GM21423 (cell line): ENCODE data around the gene LRRC42.
"Not testable (repeated sequence)": the region's sequence is repeated elsewhere in the genome, so short reads cannot be mapped to it uniquely, and the experiment has no call there.

Experiments
- ATAC-seq: cut with Tn5 transposase; IDR thresholded peaks from one replicate; pipeline ENCODE4 v1.9.1; 2021; ENCODE audit warnings: mild to moderate bottlenecking, moderate library complexity; ENCODE audit not compliant: unreplicated experiment

The LRRC42 gene

DNA sequence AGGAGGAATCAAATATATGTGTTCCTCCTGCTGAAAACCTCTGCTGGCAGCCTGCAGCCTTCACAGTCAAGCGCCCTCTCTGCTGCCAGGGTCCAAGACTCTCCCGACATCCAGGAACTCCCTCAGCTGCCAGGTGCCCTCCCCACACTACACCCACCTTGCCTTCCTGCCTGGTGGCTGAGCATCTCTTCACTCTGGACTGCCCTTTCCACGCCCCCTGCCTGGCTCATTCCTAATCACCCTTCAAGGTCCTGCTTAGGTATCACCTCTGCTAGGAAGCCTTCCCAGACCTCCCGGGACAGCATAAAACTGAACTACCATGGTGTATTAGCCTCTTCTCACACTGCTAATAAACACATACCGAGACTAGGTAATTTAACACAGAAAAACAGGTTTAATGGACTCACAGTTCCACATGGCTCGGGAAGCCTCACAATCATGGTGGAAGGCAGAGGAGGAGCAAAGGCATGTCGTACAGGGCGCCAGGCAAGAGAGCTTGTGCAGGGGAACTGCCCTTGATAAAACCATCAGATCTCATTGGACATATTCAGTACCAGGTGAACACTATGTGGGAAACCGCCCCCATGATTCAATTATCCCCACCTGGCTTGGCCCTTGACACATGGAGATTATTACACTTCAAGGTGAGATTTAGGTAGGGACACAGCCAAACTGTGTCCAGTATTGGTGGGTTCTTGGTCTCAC, 56.5 kb downstream of the LRRC42 start:
- no peak for ATAC-seq

DNA sequence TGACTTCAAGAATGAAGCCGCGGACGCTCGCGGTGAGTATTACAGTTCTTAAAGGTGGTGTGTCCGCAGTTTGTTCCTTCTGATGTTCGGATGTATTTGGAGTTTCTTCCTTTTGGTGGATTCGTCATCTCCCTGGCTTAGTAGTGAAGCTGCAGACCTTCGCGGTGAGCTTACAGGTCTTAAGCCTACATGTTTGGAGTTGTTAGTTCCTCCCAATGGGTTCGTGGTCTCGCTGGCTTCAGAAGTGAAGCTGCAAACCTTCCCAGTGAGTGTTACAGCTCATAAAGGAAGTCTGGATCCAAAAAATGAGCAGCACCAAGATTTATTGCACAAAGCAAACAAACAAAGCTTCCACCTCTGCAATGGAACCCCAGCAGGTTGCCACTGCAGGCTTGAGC, 57.1 kb downstream of the LRRC42 start:
- no peak for ATAC-seq

DNA sequence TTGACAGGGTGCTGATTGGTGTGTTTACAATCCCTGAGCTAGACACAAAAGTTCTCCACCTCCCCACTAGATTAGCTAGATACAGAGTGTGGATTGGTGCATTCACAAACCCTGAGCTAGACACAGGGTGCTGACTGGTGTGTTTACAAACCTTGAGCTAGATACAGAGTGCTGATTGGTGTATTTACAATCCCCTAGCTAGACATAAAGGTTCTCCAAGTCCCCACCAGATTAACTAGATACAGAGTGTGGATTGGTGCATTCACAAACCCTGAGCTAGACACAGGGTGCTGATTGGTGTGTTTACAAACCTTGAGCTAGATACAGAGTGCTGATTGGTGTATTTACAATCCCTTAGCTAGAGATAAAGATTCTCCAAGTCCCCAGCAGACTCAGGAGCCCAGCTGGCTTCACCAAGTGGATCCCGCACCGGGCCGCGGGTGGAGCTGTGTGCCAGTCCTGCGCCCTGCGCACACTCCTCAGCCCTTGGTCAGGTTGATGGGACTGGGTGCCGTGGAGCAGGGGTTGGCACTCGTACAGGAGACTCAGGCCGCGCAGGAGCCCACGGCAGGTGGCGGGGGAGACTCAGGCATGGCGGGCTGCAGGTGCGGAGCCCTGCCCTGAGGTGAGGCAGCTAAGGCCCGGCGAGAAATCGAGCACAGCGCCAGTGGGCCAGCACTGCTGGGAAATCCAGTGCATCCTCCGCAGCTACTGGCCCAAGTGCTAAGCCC, 57.8 kb downstream of the LRRC42 start:
- not testable (repeated sequence) for ATAC-seq

DNA sequence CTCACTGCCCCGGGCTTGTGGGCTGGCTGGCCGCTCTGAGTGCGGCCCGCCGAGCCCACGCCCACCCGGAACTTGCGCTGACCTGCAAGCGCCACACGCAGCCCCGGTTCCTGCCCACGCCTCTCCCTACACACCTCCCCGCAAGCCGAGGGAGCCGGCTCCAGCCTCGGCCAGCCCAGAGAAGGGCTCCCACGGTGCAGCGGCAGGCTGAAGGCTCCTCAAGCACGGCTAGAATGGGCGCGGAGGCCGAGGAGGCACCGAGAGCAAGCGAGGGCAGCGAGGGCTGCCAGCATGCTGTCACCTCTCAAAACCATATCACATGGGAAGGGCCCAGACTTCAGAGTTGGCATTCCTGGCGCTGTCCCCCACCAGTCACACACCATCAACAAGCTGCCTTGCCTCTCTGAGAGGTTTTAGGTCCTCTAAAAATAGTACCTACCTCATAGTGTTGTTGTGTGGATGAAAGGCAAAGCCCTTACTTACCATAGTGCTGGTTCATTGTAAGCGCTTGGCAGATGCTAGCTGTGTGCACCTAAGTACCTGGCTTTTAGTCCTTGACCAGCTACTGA, 58.4 kb downstream of the LRRC42 start:
- ATAC-seq: no peak

DNA sequence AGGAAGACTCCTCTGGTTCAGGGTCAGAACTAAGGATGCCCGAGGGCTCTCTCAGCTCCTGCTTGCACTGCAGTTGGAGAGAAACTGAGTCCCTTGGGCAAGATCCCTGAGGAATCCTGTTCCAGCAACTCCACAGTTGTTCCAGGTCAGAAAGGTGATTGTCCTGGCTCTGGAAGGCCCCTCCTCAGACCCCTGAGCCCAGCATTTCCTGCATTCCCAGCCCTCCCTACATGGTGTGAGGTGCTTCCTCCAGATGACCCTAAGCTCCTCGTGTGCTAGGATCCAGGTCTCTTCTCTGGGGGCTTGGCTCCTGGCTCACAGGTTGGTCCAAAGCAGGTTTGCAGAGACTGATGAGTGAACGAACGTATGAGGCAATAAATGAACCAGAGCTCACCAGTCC, 60.4 kb downstream of the LRRC42 start:
- ATAC-seq: no peak

DNA sequence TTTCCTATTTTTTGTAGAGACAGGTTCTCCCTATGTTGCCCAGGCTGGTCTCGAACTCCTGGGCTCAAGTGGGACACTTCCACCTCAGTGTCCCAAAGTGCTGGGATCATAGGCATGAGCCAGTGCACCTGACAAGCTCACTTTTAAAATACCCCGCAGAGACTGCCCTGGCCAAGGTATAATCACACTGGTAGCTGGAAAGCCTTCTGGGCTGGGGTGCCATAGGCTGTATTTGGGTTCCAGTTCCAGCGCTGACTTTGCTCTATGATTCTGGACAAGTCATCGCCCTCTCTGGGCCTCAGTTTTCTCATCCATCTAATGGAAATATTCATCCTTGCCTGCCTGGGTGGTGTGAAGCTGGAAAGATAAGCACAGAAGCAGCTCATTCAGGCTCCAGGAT, 61.5 kb downstream of the LRRC42 start:
- no peak for ATAC-seq

DNA sequence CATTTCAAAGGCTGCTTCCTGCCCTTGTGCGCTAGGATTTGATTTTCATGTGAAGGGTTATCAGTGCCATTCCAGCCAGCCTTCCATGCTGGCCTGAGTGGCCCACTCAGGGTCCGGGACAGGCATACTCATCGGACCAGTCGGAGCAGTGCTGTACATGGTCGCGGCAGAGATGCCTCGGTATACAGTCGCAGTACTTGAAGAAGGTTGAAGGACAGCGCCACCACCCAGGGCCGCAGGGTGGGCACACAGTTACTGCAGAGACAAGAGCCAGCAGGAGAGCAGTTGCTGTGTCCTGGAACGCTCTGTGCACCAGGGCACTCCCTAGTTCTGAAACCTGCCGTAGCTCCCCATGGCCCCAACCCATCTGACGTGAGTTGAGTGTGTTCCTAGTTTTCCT, 62.7 kb downstream of the LRRC42 start:
- no peak for ATAC-seq

DNA sequence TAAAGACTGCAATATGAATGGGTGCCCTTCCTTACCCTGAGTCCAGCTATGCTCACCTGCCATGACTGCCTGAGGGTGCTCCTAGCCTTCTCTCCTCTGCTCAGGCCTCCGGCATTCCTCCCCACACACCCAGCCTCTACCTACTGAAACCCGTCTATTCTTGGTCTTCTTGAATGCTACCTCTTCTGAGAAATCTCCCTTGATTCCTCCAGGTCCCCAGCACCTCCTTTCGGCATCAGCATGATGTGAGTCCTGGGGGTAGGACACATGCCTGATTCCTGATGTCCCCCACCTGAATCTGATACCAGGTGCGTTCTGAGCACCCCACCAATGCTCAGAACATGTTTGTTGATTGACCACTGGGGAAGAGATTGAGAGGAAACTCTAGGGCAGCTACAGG, 63.3 kb downstream of the LRRC42 start:
- ATAC-seq: no peak

DNA sequence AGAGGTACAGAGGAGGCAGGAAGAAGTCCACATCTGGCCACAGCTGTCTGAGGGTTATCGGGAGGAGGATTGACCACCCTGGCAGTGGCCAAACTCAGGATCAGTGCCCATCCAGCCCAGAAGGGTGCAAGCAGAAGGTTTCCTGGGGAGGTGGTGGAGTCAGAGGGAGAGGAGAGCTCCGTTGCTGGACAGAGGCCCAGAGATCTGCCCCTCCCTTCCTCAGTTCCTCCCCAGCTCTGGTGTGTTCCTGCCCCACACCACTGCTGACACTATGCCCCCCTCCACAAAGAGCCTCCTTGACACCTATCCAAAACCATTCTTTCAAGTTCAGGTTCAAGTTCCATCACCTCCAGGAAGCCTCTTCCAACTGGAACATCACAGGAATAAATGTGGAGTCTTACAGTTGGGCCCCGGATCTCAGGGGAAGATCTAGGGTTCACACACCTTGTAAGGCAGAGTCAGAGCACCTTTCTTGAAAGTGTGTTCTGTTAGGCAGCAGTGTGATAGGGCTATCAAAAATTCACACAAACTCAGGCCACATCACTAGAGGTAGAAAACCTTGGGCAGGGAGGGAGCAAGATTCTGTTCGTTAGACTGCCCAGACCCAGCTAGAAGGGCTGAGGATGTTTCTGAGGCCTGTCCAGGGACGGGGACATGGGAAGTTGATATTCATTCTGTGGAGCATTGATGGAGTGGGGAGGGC, 64.4 kb downstream of the LRRC42 start:
- no peak for ATAC-seq

DNA sequence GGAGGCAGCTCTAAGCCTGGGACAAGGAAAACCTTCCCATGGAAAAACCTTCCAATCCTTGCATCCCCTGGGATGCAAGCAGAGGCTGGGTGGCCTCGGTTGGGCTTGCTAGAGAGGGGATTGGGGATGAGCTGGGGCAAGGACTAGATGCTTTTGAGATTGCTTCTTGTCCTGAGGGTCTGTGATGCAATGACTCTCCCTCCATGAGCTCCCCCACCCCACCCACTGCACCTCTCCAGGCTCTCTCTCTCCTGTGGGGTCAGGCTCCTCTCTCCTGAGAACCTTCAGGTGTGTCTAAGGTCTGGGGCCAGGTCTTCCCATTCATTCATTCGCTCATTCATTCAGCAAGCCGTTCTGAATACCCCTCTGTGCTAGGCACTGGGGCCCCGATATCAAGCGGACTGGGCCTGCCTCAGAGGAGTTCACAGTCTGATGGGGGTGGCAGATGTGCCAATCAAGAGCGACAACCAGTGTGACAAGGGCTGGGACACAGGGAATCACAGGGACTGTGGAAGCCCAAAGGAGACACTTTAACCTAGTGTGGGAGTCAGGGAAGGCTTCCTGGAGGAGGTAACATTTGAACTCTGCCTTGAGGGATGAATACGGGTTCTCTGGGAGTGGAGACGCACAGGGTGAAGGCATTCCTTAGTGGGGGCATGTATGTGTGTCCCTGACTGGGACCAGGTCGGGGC, 65.3 kb downstream of the LRRC42 start:
- ATAC-seq: no peak

DNA sequence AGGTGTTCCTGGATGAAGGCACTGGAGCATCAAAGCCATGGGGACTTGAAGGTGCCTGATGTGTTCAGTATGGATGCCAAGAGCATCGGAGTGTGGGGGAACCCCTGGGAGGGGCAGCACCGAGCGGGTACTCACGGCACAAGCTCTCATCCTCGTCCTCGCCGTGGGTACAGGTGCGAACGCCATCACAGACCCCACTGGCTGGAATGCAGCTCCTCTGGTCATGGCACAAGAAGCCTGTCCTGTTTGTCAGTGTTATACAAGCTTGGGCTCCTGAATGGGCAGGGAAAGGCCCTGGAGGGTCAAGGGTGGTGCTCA, 65.8 kb downstream of the LRRC42 start:
- ATAC-seq: no peak

DNA sequence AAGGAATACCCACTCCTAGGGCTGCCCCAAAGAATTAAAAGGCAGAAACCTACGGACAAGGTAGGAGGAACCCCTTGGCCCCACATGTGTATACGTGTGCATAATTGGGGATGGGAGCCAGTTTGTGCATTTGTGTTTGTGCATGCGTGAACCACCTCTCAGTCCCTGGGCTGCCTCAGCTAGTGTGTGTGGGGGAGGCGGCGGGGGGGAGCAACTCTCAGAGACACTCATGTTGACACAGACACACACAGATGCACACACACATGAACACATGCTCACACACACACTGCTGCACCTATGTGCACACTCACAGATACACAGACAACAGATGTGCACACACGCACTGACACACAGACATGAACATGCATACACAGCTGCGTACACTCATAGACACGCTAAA, 66.7 kb downstream of the LRRC42 start:
- no peak for ATAC-seq

DNA sequence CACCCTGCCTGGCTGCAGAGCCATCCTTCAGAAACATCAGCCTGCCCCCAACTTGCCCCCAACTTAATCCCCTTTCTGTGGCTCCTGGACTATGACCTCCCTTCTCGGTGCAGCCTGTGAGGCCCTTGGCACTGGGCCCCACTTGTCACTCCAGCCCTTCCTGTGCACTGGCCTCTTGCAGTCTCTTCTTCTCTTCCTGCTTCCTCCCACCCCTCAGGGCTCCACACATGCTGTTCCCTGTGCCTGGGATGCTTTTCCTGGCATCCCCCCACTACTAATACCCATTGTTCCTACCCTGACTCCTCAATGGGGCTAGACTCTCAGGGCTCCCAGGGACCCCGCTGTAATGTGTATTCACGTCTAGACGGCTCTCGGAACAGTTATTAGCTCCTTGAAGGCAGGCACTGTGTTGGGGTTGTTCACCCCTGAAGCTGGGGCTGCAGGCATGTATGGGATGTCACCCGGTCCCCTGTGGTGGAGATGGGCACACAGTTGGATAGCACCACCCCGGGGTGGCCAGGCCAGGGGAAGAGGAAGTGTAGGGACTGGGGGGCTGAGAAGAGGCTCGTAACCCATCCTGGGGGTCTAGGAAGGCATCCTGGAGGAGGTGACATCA, 67.4 kb downstream of the LRRC42 start:
- ATAC-seq: no peak

DNA sequence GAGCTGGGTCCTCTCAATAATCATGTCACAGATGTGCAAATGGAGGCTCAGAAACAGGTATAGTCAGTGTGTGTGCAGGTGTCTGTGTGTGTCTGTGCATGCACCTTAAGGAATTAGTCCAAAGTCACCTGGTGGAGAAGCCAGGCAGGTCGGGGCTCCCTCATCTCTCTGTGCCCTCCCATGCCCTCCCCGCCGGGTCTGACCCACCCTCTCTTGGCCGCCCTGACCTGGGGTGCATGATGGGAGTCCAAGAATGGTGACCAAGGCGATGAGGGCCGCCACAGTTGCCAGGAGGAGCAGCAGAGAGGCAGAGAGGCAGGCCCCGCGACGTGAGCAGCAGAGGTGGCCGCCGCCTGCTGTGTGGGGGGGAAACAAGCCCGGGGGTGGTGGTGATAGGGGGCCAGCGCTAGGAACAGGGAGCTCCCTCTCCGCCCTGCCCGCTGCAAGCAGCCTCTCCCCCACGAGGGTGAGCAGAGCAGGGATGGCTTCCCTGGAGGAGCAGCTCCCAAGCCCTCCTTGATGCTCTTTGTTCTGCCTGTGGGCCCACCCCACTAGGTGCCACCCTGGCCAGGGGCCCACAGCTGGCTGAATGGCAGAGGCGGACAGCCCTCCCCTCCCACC, 68.0 kb downstream of the LRRC42 start:
- no peak for ATAC-seq

DNA sequence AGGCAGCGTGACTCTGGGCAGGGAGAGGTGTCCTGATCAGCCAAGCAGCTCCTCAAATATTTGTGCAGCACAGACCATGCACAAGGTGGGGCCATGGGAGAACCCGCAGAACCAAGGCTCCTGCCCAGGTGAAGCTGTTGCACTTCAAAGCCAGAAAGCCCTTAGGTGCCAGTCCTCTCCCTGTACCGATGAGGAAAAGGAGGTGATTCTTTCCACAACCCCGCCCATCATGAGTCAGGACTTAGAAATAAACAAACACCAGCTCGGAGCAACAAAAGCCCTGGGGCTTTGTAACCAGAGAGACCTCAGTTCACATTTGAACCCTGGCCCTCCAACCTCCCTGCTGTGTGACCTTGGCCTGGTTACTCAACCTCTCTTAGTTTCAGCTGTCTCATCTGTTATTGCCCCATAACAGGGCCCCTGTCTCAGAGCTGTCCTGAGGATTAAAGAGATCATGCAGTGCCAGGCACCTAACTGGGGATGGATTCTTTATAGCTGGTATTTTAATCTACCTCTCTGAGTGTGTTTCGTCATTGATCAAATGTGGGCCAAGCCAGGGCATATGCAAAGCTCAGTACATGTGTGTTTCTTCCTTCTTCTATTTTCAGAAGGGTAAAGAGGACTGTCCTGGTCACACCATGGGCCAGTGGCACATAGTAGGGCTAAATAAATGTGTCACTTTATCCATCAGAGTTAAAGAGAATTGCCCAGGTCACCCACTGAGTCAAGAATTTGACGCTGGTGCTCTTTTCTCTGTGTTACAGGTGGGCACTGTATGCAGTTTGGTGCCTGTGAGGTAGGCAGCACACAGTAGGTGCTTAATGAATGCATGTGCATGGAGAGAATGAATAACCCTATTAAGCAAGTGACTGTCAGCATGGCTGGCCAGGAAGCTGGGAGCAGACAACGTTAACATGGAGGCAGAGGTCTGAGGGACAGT, 70.5 kb downstream of the LRRC42 start:
- ATAC-seq: no peak
